Measurements from ENCODE around the gene STX1A. TPM values are rescaled to one million over a fixed set of nuclear protein-coding genes. Genes with fewer than 3 reads are reported as not detected.
"Not testable (repeated sequence)": the region's sequence is repeated elsewhere in the genome, so short reads cannot be mapped to it uniquely, and the experiment has no call there.

The STX1A gene
- total and polyA plus RNA-seq, 5 donors from 2014 or later, result 0.80 to 27.3 (median 2.3) TPM

GRCh38 chr7:73715648-73716317, 3.7 kb downstream of the STX1A start:
- Mint-ChIP-seq H3K9me3 (peaks cover 0 to 2% (median 0%) of the 10 kb centered on the region in 7 donors), H3K27ac (no peak overlapping the region), H3K4me1 (peaks cover 0 to 37% (median 20%) of the 10 kb centered on the region in 4 donors), H3K36me3 (no peaks in the 10 kb centered on the region), H3K27me3 (peaks cover 13% of the 10 kb centered on the region), H3K4me3 (peak overlapping the region in 2 of 4 donors; percentile 21 to 41)
- Histone ChIP-seq H3K9me3 (ENCODE audit: control insufficient read depth in 2 of 2, low read length in 2 of 2) (no peaks in the 10 kb centered on the region), H3K36me3 (ENCODE audit: control insufficient read depth, insufficient read depth, low read length) (no peaks in the 10 kb centered on the region), H3K4me1 (ENCODE audit: control insufficient read depth, insufficient read depth, low read length, poor library complexity, severe bottlenecking) (peaks cover 27% of the 10 kb centered on the region), H3K27ac (ENCODE audit: insufficient read depth, low read length, poor library complexity, severe bottlenecking) (no peak overlapping the region), H3K27me3 (ENCODE audit: control insufficient read depth, insufficient read depth, low read length) (no peaks in the 10 kb centered on the region), H3K4me3 (ENCODE audit: low read depth, low read length) (no peak overlapping the region)
- peak in 1 of 3 donors; percentile 41 for DNase-seq
- ATAC-seq (ENCODE audit: low read depth in 2 of 2), result no peak

- H3K4me1 ChIP-seq (ENCODE audit: control insufficient read depth, insufficient read depth, low read length, poor library complexity, severe bottlenecking), result peaks cover 11% of the 10 kb centered on the region
- H3K27ac ChIP-seq (ENCODE audit: insufficient read depth, low read length, poor library complexity, severe bottlenecking); H3K36me3 ChIP-seq (ENCODE audit: control insufficient read depth, insufficient read depth, low read length); H3K9me3 Mint-ChIP-seq; H3K4me3 ChIP-seq (ENCODE audit: low read depth, low read length); ATAC-seq (ENCODE audit: low read depth in 2 of 2); H3K36me3 Mint-ChIP-seq; H3K4me3 Mint-ChIP-seq; H3K9me3 ChIP-seq (ENCODE audit: control insufficient read depth in 2 of 2, low read length in 2 of 2); DNase-seq; H3K27me3 ChIP-seq (ENCODE audit: control insufficient read depth, insufficient read depth, low read length); H3K27me3 Mint-ChIP-seq: not testable (repeated sequence)
- Mint-ChIP-seq H3K27ac (peak overlapping the region in 2 of 3 donors; percentile 45 to 57), H3K4me1 (peaks cover 0 to 27% (median 13%) of the 10 kb centered on the region in 4 donors)
Measured at GRCh38 chr7:73713319-73713718, 6.2 kb downstream of the STX1A start.

GRCh38 chr7:73712773-73713172, 6.7 kb downstream of the STX1A start:
- Mint-ChIP-seq H3K9me3 (peaks cover 0 to 2% (median 0%) of the 10 kb centered on the region in 7 donors), H3K36me3 (no peaks in the 10 kb centered on the region), H3K4me1 (peaks cover 0 to 22% (median 9%) of the 10 kb centered on the region in 4 donors), H3K4me3 (no peak overlapping the region), H3K27ac (peak overlapping the region; percentile 42 to 57 (median 45)), H3K27me3 (peaks cover 2% of the 10 kb centered on the region)
- Histone ChIP-seq H3K9me3 (ENCODE audit: control insufficient read depth in 2 of 2, low read length in 2 of 2) (no peaks in the 10 kb centered on the region), H3K27ac (ENCODE audit: insufficient read depth, low read length, poor library complexity, severe bottlenecking) (no peak overlapping the region), H3K27me3 (ENCODE audit: control insufficient read depth, insufficient read depth, low read length) (no peaks in the 10 kb centered on the region), H3K4me1 (ENCODE audit: control insufficient read depth, insufficient read depth, low read length, poor library complexity, severe bottlenecking) (peaks cover 6% of the 10 kb centered on the region), H3K36me3 (ENCODE audit: control insufficient read depth, insufficient read depth, low read length) (no peaks in the 10 kb centered on the region), H3K4me3 (ENCODE audit: low read depth, low read length) (no peak overlapping the region)
- DNase-seq, result no peak
- no peak for ATAC-seq (ENCODE audit: low read depth in 2 of 2)

GRCh38 chr7:73708961-73709549, 10.4 kb downstream of the STX1A start:
- H3K27ac ChIP-seq (ENCODE audit: insufficient read depth, low read length, poor library complexity, severe bottlenecking), result no peak overlapping the region
- H3K27ac Mint-ChIP-seq, result no peak overlapping the region
- H3K4me3 ChIP-seq (ENCODE audit: low read depth, low read length), result no peak overlapping the region

GRCh38 chr7:73707045-73707631, 12.3 kb downstream of the STX1A start:
- Histone ChIP-seq H3K27me3 (ENCODE audit: control insufficient read depth, insufficient read depth, low read length) (no peaks in the 10 kb centered on the region), H3K4me3 (ENCODE audit: low read depth, low read length) (no peak overlapping the region), H3K27ac (ENCODE audit: insufficient read depth, low read length, poor library complexity, severe bottlenecking) (no peak overlapping the region), H3K9me3 (ENCODE audit: control insufficient read depth in 2 of 2, low read length in 2 of 2) (no peaks in the 10 kb centered on the region), H3K4me1 (ENCODE audit: control insufficient read depth, insufficient read depth, low read length, poor library complexity, severe bottlenecking) (peaks cover 10% of the 10 kb centered on the region), H3K36me3 (ENCODE audit: control insufficient read depth, insufficient read depth, low read length) (peaks cover 3% of the 10 kb centered on the region)
- Mint-ChIP-seq H3K27ac (peak overlapping the region in 1 of 3 donors; percentile 67), H3K9me3 (peaks cover 0 to 2% (median 0%) of the 10 kb centered on the region in 7 donors), H3K4me1 (peaks cover 0 to 20% (median 0%) of the 10 kb centered on the region in 4 donors), H3K36me3 (peaks cover under 1% of the 10 kb centered on the region), H3K4me3 (no peak overlapping the region), H3K27me3 (no peaks in the 10 kb centered on the region)
- ATAC-seq (ENCODE audit: low read depth in 2 of 2) (peak in 1 of 2 donors; percentile 47), DNase-seq (peak in 2 of 3 donors; percentile 26 to 70)

More at GRCh38 chr7:73708961-73709549, 10.4 kb downstream of the STX1A start:
- Mint-ChIP-seq H3K4me1 (peaks cover 0 to 17% (median 3%) of the 10 kb centered on the region in 4 donors), H3K36me3 (no peaks in the 10 kb centered on the region), H3K4me3 (no peak overlapping the region), H3K27me3 (no peaks in the 10 kb centered on the region), H3K9me3 (peaks cover 0 to 2% (median 0%) of the 10 kb centered on the region in 7 donors)
- peaks cover 10% of the 10 kb centered on the region for H3K4me1 ChIP-seq (ENCODE audit: control insufficient read depth, insufficient read depth, low read length, poor library complexity, severe bottlenecking)
- no peaks in the 10 kb centered on the region for H3K9me3 ChIP-seq (ENCODE audit: control insufficient read depth in 2 of 2, low read length in 2 of 2)
- no peak for ATAC-seq (ENCODE audit: low read depth in 2 of 2)
- peaks cover 3% of the 10 kb centered on the region for H3K36me3 ChIP-seq (ENCODE audit: control insufficient read depth, insufficient read depth, low read length)
- no peak for DNase-seq
- no peaks in the 10 kb centered on the region for H3K27me3 ChIP-seq (ENCODE audit: control insufficient read depth, insufficient read depth, low read length)

GRCh38 chr7:73706126-73707044, 13.1 kb downstream of the STX1A start:
- Mint-ChIP-seq H3K27me3 (no peaks in the 10 kb centered on the region), H3K4me1 (peaks cover 0 to 20% (median 3%) of the 10 kb centered on the region in 4 donors), H3K4me3 (peak overlapping the region in 1 of 4 donors; percentile 65), H3K36me3 (peaks cover 8% of the 10 kb centered on the region), H3K27ac (peak overlapping the region in 2 of 3 donors; percentile 35 to 67), H3K9me3 (no peaks in the 10 kb centered on the region)
- no peak overlapping the region for H3K27ac ChIP-seq (ENCODE audit: insufficient read depth, low read length, poor library complexity, severe bottlenecking)
- no peak overlapping the region for H3K4me3 ChIP-seq (ENCODE audit: low read depth, low read length)
- DNase-seq (no peak), ATAC-seq (ENCODE audit: low read depth in 2 of 2) (peak; percentile 36 to 38)
- no peaks in the 10 kb centered on the region for H3K9me3 ChIP-seq (ENCODE audit: control insufficient read depth in 2 of 2, low read length in 2 of 2)
- H3K36me3 ChIP-seq (ENCODE audit: control insufficient read depth, insufficient read depth, low read length), result peaks cover 3% of the 10 kb centered on the region
- H3K27me3 ChIP-seq (ENCODE audit: control insufficient read depth, insufficient read depth, low read length), result no peaks in the 10 kb centered on the region
- peaks cover 10% of the 10 kb centered on the region for H3K4me1 ChIP-seq (ENCODE audit: control insufficient read depth, insufficient read depth, low read length, poor library complexity, severe bottlenecking)

GRCh38 chr7:73705551-73705920, 13.9 kb downstream of the STX1A start:
- H3K27me3 Mint-ChIP-seq, result no peaks in the 10 kb centered on the region
- no peak overlapping the region for H3K27ac ChIP-seq (ENCODE audit: insufficient read depth, low read length, poor library complexity, severe bottlenecking)
- peaks cover 3% of the 10 kb centered on the region for H3K36me3 ChIP-seq (ENCODE audit: control insufficient read depth, insufficient read depth, low read length)
- peaks cover 0 to 20% (median 3%) of the 10 kb centered on the region in 4 donors for H3K4me1 Mint-ChIP-seq
- H3K4me1 ChIP-seq (ENCODE audit: control insufficient read depth, insufficient read depth, low read length, poor library complexity, severe bottlenecking), result peaks cover 10% of the 10 kb centered on the region
- peaks cover 9% of the 10 kb centered on the region for H3K36me3 Mint-ChIP-seq
- H3K27ac Mint-ChIP-seq, result no peak overlapping the region
- no peak overlapping the region for H3K4me3 Mint-ChIP-seq
- H3K9me3 Mint-ChIP-seq, result no peaks in the 10 kb centered on the region
- no peaks in the 10 kb centered on the region for H3K9me3 ChIP-seq (ENCODE audit: control insufficient read depth in 2 of 2, low read length in 2 of 2)
- H3K27me3 ChIP-seq (ENCODE audit: control insufficient read depth, insufficient read depth, low read length), result no peaks in the 10 kb centered on the region
- ATAC-seq (ENCODE audit: low read depth in 2 of 2), result no peak
- no peak for DNase-seq
- no peak overlapping the region for H3K4me3 ChIP-seq (ENCODE audit: low read depth, low read length)

Measured in CD4-positive, CD25-positive, alpha-beta regulatory T cell (primary cell).